Heart left ventricle (tissue), 16 donors: ENCODE measurements around the gene ERICH6B. TPM values are rescaled to one million over a fixed set of nuclear protein-coding genes. Genes with fewer than 3 reads are reported as not detected.

ENCODE experiments used
- ATAC-seq, 4 donors: fragments of 200-7000 bp; cut with Tn5 transposase; one replicate each; pipeline ENCODE4 v1.9.1; 2020 to 2022; ENCODE audit warnings: moderate library complexity in 4 of 4, mild to moderate bottlenecking in 3 of 4, moderate number of reproducible peaks in 1 of 4
- DNase-seq, 5 donors: peaks; one replicate each; pipeline ENCODE4 v3.0.0-alpha.2; 2020
- H3K27ac ChIP-seq, 12 donors: fragments of 200-600 bp; sonication (generic) in 4 of 12; one replicate each; pipeline versions ENCODE4 v1.5.0 to v1.8.0; 2016 to 2022; ENCODE audit warnings: mild to moderate bottlenecking in 2 of 12
- H3K27me3 ChIP-seq, 9 donors: fragments of 200-600 bp; sonication (generic) in 2 of 9; one replicate each; pipeline versions ENCODE4 v1.5.1 to v1.8.0; 2016 to 2022; ENCODE audit warnings: mild to moderate bottlenecking in 3 of 9
- H3K36me3 ChIP-seq, 9 donors: fragments of 200-600 bp; sonication (generic) in 2 of 9; one replicate each; pipeline versions ENCODE4 v1.5.0 to v1.8.0; 2018 to 2022; ENCODE audit warnings: mild to moderate bottlenecking in 2 of 9
- H3K4me1 ChIP-seq, 12 donors: fragments of 200-600 bp; sonication (generic) in 4 of 12; one replicate each; pipeline versions ENCODE4 v1.5.0 to v1.8.0; 2016 to 2022; ENCODE audit warnings: mild to moderate bottlenecking in 3 of 12
- H3K4me3 ChIP-seq, 12 donors: fragments of 200-600 bp; sonication (generic) in 4 of 12; one replicate each; pipeline versions ENCODE4 v1.5.0 to v1.8.0; 2017 to 2022; ENCODE audit warnings: mild to moderate bottlenecking in 9 of 12, moderate library complexity in 4 of 12
- H3K9me3 ChIP-seq, 12 donors: fragments of 200-600 bp; sonication (generic) in 4 of 12; one replicate each; pipeline versions ENCODE4 v1.5.0 to v1.8.0; 2016 to 2022; ENCODE audit warnings: mild to moderate bottlenecking in 1 of 12
- CTCF ChIP-seq, 12 donors: fragments of 200-600 bp; sonication (generic) in 4 of 12; IDR thresholded peaks; one replicate each; pipeline versions ENCODE4 v1.5.0 to v1.8.0; 2018 to 2022; ENCODE audit warnings: antibody characterized with exemption in 12 of 12, mild to moderate bottlenecking in 5 of 12
- POLR2A ChIP-seq, 2 donors: fragments of 450-650 bp; IDR thresholded peaks; one replicate each; pipeline ENCODE4 v1.6.1; 2017; ENCODE audit warnings: antibody characterized with exemption in 2 of 2, mild to moderate bottlenecking in 2 of 2, moderate library complexity in 2 of 2
- WGBS, 4 donors: extraction: QIAGEN DNeasy Blood & Tissue Kit in 2 of 4; methylation state at CpG; one replicate each; pipeline versions ENCODE4 v1.1.5 to v1.1.7; 2013 to 2018; 5-methylcytosine and 5-hydroxymethylcytosine counted together
- intact Hi-C, 10 donors: fragments of 100-400 bp; cut with DNase I; formaldehyde crosslinking; loops; one replicate each; pipeline versions ENCODE4 v1.11.1 to v1.14.2; 2022
- polyA plus RNA-seq, 2 donors: library from polyadenylated mRNA; stranded (reverse); fragments of 200-250 nt; gene quantifications; one replicate each; pipeline ENCODE4 v1.2.3, GENCODE V29; 2013
- total RNA-seq, 9 donors: library from RNA; depleted of rRNA in 2 of 9; stranded (reverse); fragments of >200 nt in 2 of 9; fragmentation: NEBNext Ultra II Directional in 3 of 9; extraction: Animal tissue kit (Norgen Biotek cat#: 25700) in 3 of 9; gene quantifications; one replicate each; pipeline versions ENCODE4 v1.1.0 to v1.2.4, GENCODE V29; 2016 to 2023
- donor health status: ischemic (EF 13 %, LVEDD 7.1; RV severe dilation, severe dysfunction).
- donor health status: healthy with polysubstance abuse.
- donor health status: DM: no; HTN: yes; CAD: no.
- donor health status: DM: no; HTN: no; CAD: no.
- donor health status: ischemic (EF 25% LVEDD 6.9; RV normal size, moderate dysfunction).
- donor health status: ischemic (EF 25% LVEDD 5.7; RV mildly dilated, moderate dysfunction).
- donor health status: healthy.
- donor health status: DM: yes; HTN: yes; CAD: no.
- donor health status: ischemic (EF 35%, LVEDD 5.7; RV mildly dilated, moderate dysfunction).
- donor health status: nonischemic (EF 11% LVEDD 7.7; RV severe dilation, severe dysfunction).
- donor health status: DM: yes; HTN: yes; CAD: no.
- donor health status: PGD.
- donor health status: ischemic (EF 29% LVEDD 5.4; RV normal size, mild dysfunction).
- donor health status: nonischemic (EF 23%, LVEDD 6.1; RV moderate dilation, normal function).

The ERICH6B gene
- total and polyA plus RNA-seq, 11 donors: not detected

GRCh38 chr13:45506811-45507210 lies 108.7 kb downstream of the ERICH6B start:
- no peak for TF ChIP-seq CTCF (IDR thresholded peaks at IDR 0.05)
- TF ChIP-seq POLR2A (IDR thresholded peaks at IDR 0.05): no peak
- ATAC-seq (no peak), DNase-seq (no peak)
- Histone ChIP-seq H3K27me3 (no peaks in the 10 kb centered on the region), H3K4me3 (no peak overlapping the region), H3K4me1 (peaks cover 0 to 6% (median 0%) of the 10 kb centered on the region in 12 donors), H3K36me3 (peaks cover 0 to 100% (median 90%) of the 10 kb centered on the region in 9 donors), H3K27ac (no peak overlapping the region), H3K9me3 (no peaks in the 10 kb centered on the region)
- 71 to 81% (median 75%) methylated on average over 6 of the region's 6 CpGs for WGBS, 4 donors
- intact Hi-C loops: no loop called here

DNA sequence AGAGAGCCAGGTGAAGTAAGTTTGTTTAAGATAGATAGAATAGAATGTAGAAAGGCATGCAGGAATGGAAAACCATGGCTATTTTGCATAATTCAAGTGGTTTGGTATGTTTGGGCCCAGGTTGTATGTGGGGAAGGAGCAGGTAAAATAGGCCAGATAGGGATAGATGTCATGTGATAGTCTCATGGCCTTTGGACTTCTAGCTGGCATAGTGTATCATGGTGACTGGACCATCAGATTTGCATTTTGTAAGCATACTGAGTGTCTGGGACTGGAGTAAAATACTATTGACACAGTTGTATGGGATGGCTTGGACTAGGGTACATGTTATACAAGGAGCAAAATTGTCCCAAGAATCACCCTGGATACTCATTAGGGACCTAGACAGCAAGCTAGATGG lies 111.9 kb downstream of the ERICH6B start:
- no peak for ATAC-seq
- H3K9me3 ChIP-seq: no peaks in the 10 kb centered on the region
- H3K4me3 ChIP-seq: no peak overlapping the region
- H3K36me3 ChIP-seq: peaks cover 0 to 96% (median 85%) of the 10 kb centered on the region in 9 donors
- no peak for TF ChIP-seq POLR2A (IDR thresholded peaks at IDR 0.05)
- no peak for TF ChIP-seq CTCF (IDR thresholded peaks at IDR 0.05)
- no peak overlapping the region for H3K27ac ChIP-seq
- peaks cover 0 to 12% (median 0%) of the 10 kb centered on the region in 12 donors for H3K4me1 ChIP-seq
- intact Hi-C loops: no loop called here
- H3K27me3 ChIP-seq: no peaks in the 10 kb centered on the region
- DNase-seq: no peak

DNA sequence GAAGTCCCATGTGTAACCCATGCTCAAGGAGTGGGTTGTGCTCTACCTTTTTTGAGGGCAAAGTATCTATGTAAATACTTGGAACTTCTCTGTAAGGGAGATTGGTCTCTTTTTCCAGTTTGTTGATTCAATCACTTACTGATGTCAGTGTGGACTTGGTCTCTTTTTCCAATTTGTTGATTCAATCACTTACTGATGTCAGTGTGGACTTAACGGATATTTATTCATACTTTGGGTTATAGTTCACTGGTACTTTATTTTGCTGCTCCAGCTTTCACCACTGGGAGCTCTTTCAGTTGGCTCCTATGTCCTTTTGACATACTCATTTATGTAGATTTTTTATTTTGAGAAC lies 114.4 kb downstream of the ERICH6B start:
- Histone ChIP-seq H3K27me3 (no peaks in the 10 kb centered on the region), H3K27ac (no peak overlapping the region), H3K4me1 (peaks cover 0 to 12% (median 0%) of the 10 kb centered on the region in 12 donors), H3K9me3 (no peaks in the 10 kb centered on the region), H3K4me3 (no peak overlapping the region), H3K36me3 (peaks cover 0 to 97% (median 85%) of the 10 kb centered on the region in 9 donors)
- 52 to 90% (median 89%) methylated on average over 1 of the region's 1 CpG for WGBS, 4 donors
- no peak for ATAC-seq
- TF ChIP-seq POLR2A (IDR thresholded peaks at IDR 0.05) (no peak), CTCF (IDR thresholded peaks at IDR 0.05) (no peak)
- no peak for DNase-seq
- intact Hi-C loops: no loop called here

- Histone ChIP-seq H3K9me3 (no peaks in the 10 kb centered on the region), H3K27me3 (no peaks in the 10 kb centered on the region), H3K4me3 (no peak overlapping the region), H3K36me3 (peaks cover 0 to 97% (median 85%) of the 10 kb centered on the region in 9 donors), H3K4me1 (peaks cover 0 to 12% (median 0%) of the 10 kb centered on the region in 12 donors), H3K27ac (peak overlapping the region in 1 of 12 donors; percentile 13)
- DNase-seq (no peak), ATAC-seq (peak in 2 of 4 donors; percentile 59 to 68)
- WGBS, 4 donors: 61 to 66% (median 64%) methylated on average over 4 of the region's 4 CpGs
- no peak for TF ChIP-seq POLR2A (IDR thresholded peaks at IDR 0.05)
- TF ChIP-seq CTCF (IDR thresholded peaks at IDR 0.05): no peak
- intact Hi-C loops: no loop called here
Observed at GRCh38 chr13:45500492-45501174, 114.9 kb downstream of the ERICH6B start.
